Measurements from ENCODE around the gene GNL1.

DNA sequence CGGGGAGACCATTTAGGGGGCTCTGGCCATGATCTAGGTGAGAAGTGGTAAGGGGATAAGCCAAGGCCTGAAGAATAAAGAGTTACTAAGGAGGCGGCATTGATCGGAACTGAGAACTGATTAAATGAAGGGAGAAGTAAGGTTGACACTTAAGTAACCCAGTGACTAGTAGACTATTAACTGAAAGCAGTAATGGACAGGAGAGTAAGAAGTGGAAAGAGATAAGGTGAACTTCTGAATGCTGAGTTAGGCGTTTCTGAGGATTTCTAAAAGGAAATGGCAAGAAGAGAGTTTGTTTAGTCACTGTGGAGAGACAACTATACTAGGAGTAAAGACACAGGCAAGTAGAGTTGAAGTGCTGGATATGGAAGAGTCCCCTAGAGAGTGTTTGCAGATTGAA, 16.8 kb upstream of the GNL1 start:
- no peak for TF ChIP-seq CTCF (IDR thresholded peaks at IDR 0.05)
- TF ChIP-seq POLR2A (IDR thresholded peaks at IDR 0.05) = no peak
